Stimulated activated CD8-positive, alpha-beta memory T cell treated with anti-CD3 and anti-CD28 coated beads, Interleukin-15, amount 100 ng/mL, for 1 hour (primary cell): ENCODE measurements around the gene NPAS3.
"Not testable (repeated sequence)": the region's sequence is repeated elsewhere in the genome, so short reads cannot be mapped to it uniquely, and the experiment has no call there.

Experiments used
- DNase-seq: peaks from one replicate; pipeline ENCODE4 v3.0.0-alpha.2; 2020; ENCODE audit warnings: low read depth

The NPAS3 gene

DNA sequence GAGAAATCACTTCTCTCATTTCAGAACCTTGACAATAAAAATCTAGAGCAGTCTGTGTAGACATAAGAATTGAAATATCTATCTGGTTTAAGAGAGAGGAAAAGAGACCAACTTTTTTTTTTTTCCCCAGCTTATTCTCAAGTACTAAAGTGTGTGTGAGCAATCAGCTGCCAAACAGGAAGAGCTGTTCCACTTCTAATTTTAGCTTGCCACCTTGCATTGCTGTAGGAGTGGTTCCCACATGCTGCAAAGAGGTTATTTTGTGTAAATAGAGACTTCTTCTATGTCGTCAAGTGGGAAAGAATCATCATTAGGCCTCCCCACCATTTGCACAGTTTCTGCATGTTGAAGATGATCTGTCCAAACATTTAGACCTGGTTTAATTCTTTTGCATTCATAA lies 142.6 kb downstream of the NPAS3 start:
- DNase-seq: no peak

DNA sequence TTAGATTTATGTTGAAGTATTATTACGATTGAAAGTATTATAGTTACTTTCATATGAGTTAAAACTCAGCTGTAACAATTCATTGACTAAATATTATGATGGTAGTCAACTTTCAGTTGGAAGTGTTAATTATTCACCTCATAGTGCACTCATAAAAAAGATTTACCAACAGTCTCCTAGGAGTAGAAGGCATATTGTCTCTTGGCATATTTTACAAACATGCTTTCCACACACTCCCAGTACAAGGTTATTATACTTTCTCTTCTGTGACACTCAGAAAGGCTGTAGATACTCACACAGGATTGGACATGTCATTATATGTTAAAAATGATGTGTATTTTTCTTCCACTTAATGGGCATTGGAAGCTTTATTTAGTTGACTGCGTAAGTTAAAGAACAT lies 147.1 kb downstream of the NPAS3 start:
- DNase-seq: no peak

GRCh38 chr14:33088274-33088673 lies 149.6 kb downstream of the NPAS3 start:
- not testable (repeated sequence) for DNase-seq

- DNase-seq: no peak
These were observed 159.3 kb downstream of the NPAS3 start for GRCh38 chr14:33098016-33098415.

- DNase-seq: no peak
These were observed 164.8 kb downstream of the NPAS3 start for GRCh38 chr14:33103489-33103888.

- DNase-seq: no peak
These were observed 165.3 kb downstream of the NPAS3 start for GRCh38 chr14:33103966-33104365.

DNA sequence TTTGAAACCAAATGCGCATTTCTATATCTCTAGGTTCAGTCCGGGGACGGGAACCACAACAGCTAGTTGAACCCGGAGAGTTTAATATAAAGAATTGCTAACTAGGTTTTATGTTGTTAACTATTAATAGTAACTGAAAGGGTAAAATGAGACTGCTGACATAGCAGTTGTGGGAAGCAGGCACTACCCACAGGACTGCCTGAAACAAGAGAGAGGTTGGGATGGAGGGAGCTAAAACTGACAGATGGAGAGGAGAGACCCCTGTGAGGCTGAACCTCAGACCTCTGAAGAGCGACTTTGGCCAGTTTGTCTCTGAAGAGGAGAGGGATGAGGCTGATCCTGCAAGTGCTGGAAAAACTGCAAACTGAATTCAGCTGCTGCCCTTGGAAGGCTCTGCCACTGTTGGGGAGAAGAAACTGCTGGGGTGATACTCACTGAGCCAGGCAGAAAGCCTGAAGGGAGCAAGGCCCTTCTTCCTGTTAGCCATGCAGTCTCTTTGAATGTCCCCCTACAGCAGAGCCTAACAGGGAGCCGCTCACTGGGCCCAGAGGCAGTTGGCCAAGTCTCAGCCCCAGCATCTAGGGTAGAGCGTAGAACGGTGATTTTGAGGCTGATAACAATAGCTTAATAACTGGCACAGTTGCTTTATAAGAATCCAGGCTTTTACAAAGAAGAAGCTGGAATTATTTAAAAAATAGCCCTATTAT lies 172.2 kb downstream of the NPAS3 start:
- no peak for DNase-seq

- DNase-seq: no peak
These were observed 175.7 kb downstream of the NPAS3 start for GRCh38 chr14:33114331-33114730.

DNA sequence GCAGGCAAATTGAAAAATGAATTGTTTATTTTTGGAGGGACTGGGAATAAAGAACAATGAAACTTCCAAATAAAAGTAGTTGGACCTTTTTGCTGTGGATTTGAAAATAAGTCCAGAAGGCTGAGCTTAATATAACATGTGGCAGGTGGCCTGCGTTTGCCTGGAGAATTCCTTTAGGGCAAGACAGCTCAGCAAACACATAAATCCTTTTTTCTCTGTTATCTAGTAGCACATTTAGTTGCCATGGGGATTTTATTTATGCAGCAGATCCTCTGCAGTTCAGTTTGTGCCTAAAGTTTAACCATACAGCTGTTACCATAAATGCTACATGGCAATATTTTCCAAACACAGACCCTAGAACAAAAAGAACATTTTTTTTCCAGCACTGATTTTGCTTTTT lies 180.0 kb downstream of the NPAS3 start:
- no peak for DNase-seq

DNA sequence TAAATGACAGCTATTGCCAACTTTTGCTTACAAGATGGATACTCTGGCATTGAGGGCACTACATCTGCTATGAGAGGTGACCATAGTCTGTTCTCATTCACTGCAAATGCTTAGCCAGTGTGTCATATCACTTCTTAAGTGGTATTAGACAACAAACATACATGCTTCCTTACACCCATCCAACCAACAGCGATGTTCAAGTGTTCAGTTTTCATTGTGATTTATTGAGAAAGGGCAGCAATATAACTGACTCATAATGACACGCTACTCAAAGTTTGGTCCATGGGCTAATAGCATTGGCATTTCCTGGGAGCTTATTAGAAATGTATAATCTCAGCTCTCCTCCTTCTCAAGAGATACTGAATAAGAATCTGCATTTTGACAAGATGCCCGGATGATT lies 181.7 kb downstream of the NPAS3 start:
- DNase-seq: no peak

DNA sequence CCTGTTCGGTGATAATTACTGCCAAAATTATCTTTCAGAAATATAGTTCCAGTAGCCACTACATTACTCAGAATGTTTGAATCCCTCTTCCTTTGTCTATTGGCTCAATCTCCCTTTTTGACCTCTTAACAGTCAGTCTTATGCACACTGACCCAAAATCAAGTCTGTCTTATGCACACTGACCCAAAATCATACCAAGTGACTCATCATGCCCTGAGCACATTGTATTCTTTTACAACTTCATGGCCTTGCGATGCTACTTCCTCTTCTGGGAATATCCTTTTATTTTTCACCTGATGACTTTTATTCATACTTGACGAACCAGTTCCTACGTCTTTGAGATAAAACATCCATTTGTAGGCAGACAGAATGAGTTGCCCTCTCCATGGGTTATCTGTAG lies 182.3 kb downstream of the NPAS3 start:
- DNase-seq: no peak

GRCh38 chr14:33123281-33123680 lies 184.6 kb downstream of the NPAS3 start:
- no peak for DNase-seq

DNA sequence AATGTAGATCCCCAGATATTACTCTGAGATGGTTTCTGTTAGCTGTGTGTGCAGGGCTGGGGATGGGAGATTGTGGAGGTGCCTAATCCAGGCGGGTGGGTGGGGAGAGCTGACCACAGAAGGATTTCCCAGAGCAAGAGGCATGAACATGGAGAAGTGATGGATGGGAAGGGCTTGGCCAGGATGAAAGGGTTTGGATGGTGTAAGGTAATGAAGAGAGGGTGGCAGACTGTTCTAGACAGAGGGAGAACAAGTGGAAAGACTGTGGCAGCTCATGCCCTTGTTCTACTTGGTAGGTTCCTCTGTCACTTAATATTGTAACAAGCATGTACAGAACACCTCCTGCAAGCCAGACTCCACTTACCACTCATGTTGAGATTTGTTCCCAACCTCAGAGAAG lies 187.8 kb downstream of the NPAS3 start:
- no peak for DNase-seq

- no peak for DNase-seq
These were observed 188.9 kb downstream of the NPAS3 start for GRCh38 chr14:33127531-33127930.

DNA sequence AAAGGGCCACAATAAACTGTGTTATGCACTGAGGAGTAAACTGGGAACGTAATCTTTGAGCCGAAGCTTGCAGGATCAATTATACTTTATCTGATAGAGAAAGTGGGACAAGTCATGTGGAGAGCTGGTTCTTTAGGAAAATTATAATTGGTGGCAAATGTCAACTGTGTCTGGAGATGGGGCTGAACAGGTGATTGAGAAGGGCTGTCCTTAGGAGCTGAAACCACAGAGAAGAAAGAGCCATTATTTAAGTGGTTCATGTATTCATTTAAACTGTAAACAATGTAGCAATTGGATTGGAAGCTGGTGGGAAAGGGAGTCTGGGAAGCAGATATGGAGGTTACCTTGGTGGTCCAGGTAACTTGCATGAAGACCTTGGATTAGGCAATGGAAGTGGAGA lies 193.1 kb downstream of the NPAS3 start:
- no peak for DNase-seq

GRCh38 chr14:33134162-33134561 lies 195.5 kb downstream of the NPAS3 start:
- no peak for DNase-seq

DNA sequence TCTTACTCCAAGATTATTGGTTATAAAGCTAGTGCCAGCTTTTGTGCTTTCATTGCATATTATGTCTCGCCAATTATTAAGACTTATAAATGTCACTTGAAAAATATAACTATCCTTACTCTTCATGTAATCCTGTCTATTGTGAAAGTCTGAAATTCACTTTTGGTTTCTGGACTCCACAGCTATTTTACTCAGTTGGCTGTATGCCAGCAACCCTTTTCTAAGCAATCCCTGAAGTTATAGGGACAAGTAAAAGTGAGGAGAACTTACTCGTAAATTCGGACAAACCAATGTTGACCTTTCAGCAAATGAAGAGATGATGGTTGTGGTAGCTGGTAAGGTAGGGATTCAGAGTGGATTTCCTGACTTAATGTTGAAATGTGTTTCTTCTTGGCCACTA lies 196.3 kb downstream of the NPAS3 start:
- no peak for DNase-seq

DNA sequence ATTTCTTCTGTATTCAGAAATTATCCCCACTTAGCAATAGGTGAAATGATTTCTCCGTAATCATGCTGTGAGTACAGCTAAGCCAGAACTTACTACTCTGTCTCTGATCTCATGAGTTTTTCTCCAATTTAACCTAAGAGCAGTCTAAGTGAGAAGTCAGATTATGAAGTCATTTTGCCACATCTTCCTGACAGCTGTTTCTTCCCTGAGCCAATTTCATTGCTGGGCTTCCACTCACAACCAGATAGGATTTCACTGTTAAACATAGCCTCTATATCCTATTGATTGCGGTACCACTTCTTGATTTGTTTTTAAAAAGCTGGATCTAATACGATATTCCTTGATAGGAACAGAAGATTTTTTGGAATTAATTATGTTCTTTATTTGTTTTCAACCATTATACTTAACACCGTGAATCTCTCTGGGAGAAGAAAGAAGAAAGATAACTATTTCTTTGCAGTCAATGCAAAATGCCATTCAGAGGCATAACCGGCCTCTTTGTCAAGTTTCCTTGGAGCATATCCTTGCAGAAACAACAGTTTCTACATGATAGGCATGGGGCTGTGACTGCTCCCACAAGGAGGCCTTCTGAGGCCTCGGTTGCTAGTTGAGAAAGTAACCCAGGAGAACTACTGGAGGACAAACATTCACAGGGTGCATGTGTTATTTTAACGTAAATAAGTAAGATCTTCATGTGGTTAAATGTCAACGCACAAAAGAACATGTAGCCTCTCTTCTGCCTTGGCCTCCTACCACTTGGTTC lies 212.2 kb downstream of the NPAS3 start:
- no peak for DNase-seq

DNA sequence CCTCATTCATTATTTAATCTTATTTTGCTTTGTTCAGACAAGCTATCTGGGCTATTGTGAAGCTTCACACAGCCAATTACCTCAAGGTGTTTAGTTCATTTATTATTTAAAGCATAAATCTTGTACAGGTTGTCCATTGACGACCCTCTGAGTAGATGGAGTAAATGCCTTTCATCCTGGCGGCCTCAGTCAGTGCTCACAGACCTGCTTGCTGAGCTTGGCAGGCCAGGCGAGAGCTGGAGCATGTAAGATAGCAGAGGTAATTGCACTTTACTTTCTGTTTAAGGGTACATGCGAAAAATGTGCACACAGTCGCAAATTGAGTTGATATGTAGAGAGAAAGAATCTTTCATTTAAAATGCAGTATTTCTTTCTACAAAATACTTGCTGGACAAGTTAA lies 224.4 kb downstream of the NPAS3 start:
- no peak for DNase-seq

GRCh38 chr14:33163600-33163999 lies 224.9 kb downstream of the NPAS3 start:
- DNase-seq: no peak

- DNase-seq: no peak
These were observed 226.7 kb downstream of the NPAS3 start for GRCh38 chr14:33165144-33165925.

DNA sequence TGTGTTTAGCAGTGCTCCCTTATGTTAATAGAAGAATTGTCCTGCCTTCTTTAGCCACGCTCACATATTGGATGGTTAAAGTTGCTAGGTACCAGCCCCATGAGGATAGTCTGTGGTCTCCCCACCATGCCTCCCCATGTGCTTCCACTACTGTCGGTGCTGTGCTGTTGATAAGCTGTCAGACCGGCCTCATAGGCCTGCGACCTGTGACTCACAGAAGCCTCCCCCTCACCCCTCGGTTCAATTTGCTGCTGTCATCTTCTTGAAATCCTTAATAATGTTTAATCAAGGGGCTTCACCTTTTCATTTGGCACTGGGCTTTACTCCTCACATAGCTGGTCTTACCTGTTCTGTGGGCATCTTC lies 227.2 kb downstream of the NPAS3 start:
- DNase-seq: no peak

DNA sequence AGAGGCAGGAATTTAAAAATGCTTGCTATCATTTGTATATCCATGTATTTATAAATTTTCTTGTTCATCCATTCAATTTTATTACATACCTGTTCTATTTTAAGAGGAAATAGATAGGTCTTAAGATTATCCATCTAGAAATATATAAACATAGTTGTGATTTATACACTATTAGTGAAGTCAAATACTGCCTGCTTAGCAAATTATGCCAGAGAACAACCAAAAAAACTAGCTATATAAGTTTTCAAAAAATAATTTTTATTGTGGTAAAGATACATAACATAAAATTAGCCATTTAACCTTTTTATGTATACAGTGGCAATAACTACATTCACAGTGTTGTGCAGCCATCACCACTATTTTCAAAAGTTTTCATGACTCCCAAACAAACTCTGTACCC lies 237.3 kb downstream of the NPAS3 start:
- no peak for DNase-seq
